ENCODE measurements around the gene MAJIN.

- no peak for TF ChIP-seq EZH2 (IDR thresholded peaks at IDR 0.05; ENCODE audit: borderline replicate concordance)
- TF ChIP-seq CTCF (IDR thresholded peaks at IDR 0.05; ENCODE audit: poor library complexity): no peak
Observed at GRCh38 chr11:65017937-65018336, 46.0 kb upstream of the MAJIN start.

All from hepatocyte (in vitro differentiated cells).